Posterior vena cava (tissue), 2 donors: ENCODE results near the gene KCNC4. TPM values are rescaled to one million over a fixed set of nuclear protein-coding genes. Genes with fewer than 3 reads are reported as not detected.

ENCODE experiments used
- DNase-seq: peaks from one replicate; pipeline ENCODE4 v3.0.0-alpha.2; 2020; ENCODE audit warnings: low spot score
- intact Hi-C, 2 donors: fragments of 100-400 bp; cut with DNase I; formaldehyde crosslinking; loops; one replicate each; pipeline versions ENCODE4 v1.14.1 to v1.14.2; 2022 to 2023
- long read RNA-seq, 2 donors: library from polyadenylated mRNA; unstranded; transcript quantifications; one replicate each; pipeline ENCODE4 v2.0.0, GENCODE V29; 2020 to 2021
- total RNA-seq, 2 donors: library from RNA; stranded (reverse); fragmentation: NEBNext Ultra II Directional; extraction: Animal tissue kit (Norgen Biotek cat#: 25700); gene quantifications; one replicate each; pipeline ENCODE4 v1.2.1, GENCODE V29; 2021
- donor health status: DM: yes; HTN: yes; CAD: no.
- donor health status: DM: yes; HTN: yes; CAD: no.

KCNC4 gene
- total RNA-seq: 10 to 100 TPM in 1 of 2 donors, 1 to 10 TPM in 1; 9.3 to 15.5 TPM
- long read RNA-seq, donor 1, partial matches to known transcripts: 0 of 2 reads
- long read RNA-seq, donor 1, other reads (novel, unspliced or antisense): 0 of 2 reads
- long read RNA-seq, donor 2, partial matches to known transcripts: 3 of 8 reads
- long read RNA-seq, donor 2, other reads (novel, unspliced or antisense): 3 of 8 reads

GRCh38 chr1:110209715-110210603 is at the start of gene KCNC4:
Gene KCNC4 (plus strand): TSS chr1:110210314. CDS start chr1:110211500, 1,186 bp downstream.
- DNase-seq: peak; percentile 97
- intact Hi-C loops: loop anchor here in 1 of 2 donors (5.0 to 10.0 kb wide), 2 partner anchors 247 to 285 kb away; no protein-coding TSS in a partner anchor

GRCh38 chr1:110160538-110161100 is 49.5 kb upstream of the KCNC4 start:
- intact Hi-C loops: no loop called here
- DNase-seq: peak; percentile 51

- intact Hi-C loops: no loop called here
- DNase-seq: peak; percentile 56
Measured at GRCh38 chr1:110161165-110161564, 48.9 kb upstream of the KCNC4 start.

GRCh38 chr1:110161849-110162248 is 48.3 kb upstream of the KCNC4 start:
- intact Hi-C loops: no loop called here
- DNase-seq: peak; percentile 47

GRCh38 chr1:110163591-110163990 is 46.5 kb upstream of the KCNC4 start:
- no peak for DNase-seq
- intact Hi-C loops: no loop called here

GRCh38 chr1:110164725-110165350 is 45.3 kb upstream of the KCNC4 start:
- intact Hi-C loops: no loop called here
- DNase-seq: no peak

GRCh38 chr1:110165761-110166231 is 44.3 kb upstream of the KCNC4 start:
- intact Hi-C loops: no loop called here
- no peak for DNase-seq

GRCh38 chr1:110166861-110167260 is 43.3 kb upstream of the KCNC4 start:
- intact Hi-C loops: no loop called here
- no peak for DNase-seq

- no peak for DNase-seq
- intact Hi-C loops: no loop called here
Measured at GRCh38 chr1:110170766-110171733, 39.1 kb upstream of the KCNC4 start.

GRCh38 chr1:110172001-110172400 is 38.1 kb upstream of the KCNC4 start:
- no peak for DNase-seq
- intact Hi-C loops: no loop called here

GRCh38 chr1:110173466-110174105 is 36.5 kb upstream of the KCNC4 start:
- intact Hi-C loops: no loop called here
- DNase-seq: no peak

GRCh38 chr1:110174961-110175360 is 35.2 kb upstream of the KCNC4 start:
- DNase-seq: no peak
- intact Hi-C loops: no loop called here

GRCh38 chr1:110176299-110176956 is 33.7 kb upstream of the KCNC4 start:
- DNase-seq: no peak
- intact Hi-C loops: no loop called here

GRCh38 chr1:110177775-110178174 is 32.3 kb upstream of the KCNC4 start:
- intact Hi-C loops: no loop called here
- no peak for DNase-seq

GRCh38 chr1:110183642-110184167 is 26.4 kb upstream of the KCNC4 start:
- intact Hi-C loops: no loop called here
- peak; percentile 16 for DNase-seq

GRCh38 chr1:110184446-110184845 is 25.7 kb upstream of the KCNC4 start:
- intact Hi-C loops: no loop called here
- peak; percentile 4 for DNase-seq

GRCh38 chr1:110185181-110185580 is 24.9 kb upstream of the KCNC4 start:
- intact Hi-C loops: no loop called here
- peak; percentile 68 for DNase-seq
